SK-N-MC (cell line): ENCODE results near the gene RBM19.

ENCODE experiments used
- DNase-seq: peaks from one replicate; pipeline ENCODE4 v3.0.0-alpha.2; 2011; ENCODE audit warnings: low read depth, low spot score
- H3K27ac ChIP-seq: fragments of 200-600 bp; sonication (generic); 2 replicates; pipeline ENCODE4 v1.5.1; 2016; ENCODE audit warnings: mixed run types
- H3K36me3 ChIP-seq: fragments of 200-600 bp; sonication (generic); 2 replicates; pipeline ENCODE4 v1.6.1; 2017; ENCODE audit warnings: antibody characterized with exemption, low read length, mixed read lengths; ENCODE audit not compliant: insufficient read depth
- H3K4me3 ChIP-seq: fragments of 200-600 bp; sonication (generic); 2 replicates; pipeline ENCODE4 v1.5.1; 2016
- H3K9ac ChIP-seq: fragments of 200-600 bp; sonication (generic); 2 replicates; pipeline ENCODE4 v1.8.0; 2017; ENCODE audit warnings: mixed run types, mixed read lengths; ENCODE audit not compliant: insufficient read length
- H3K9me3 ChIP-seq: fragments of 200-600 bp; sonication (generic); 2 replicates; pipeline ENCODE4 v1.6.1; 2017; ENCODE audit warnings: low read depth, mild to moderate bottlenecking, antibody characterized with exemption, low read length, moderate library complexity, mixed read lengths
- EZH2 ChIP-seq: fragments of 200-600 bp; sonication (generic); IDR thresholded peaks from one replicate; pipeline ENCODE4 v1.6.1; 2017; ENCODE audit warnings: antibody characterized with exemption
- FOXP2 ChIP-seq: optimal IDR thresholded peaks from 2 replicates; pipeline ENCODE3; 2011; ENCODE audit warnings: mild to moderate bottlenecking, moderate library complexity; ENCODE audit not compliant: insufficient read depth; ENCODE audit errors: extremely low read length, control extremely low read depth
- POLR2AphosphoS5 ChIP-seq: IDR thresholded peaks from 2 replicates; pipeline ENCODE4 v1.6.1; 2012; ENCODE audit warnings: mild to moderate bottlenecking, low read depth, low read length, borderline replicate concordance

The RBM19 gene

GRCh38 chr12:113777751-113778150 is 188.4 kb downstream of the RBM19 start:
- no peaks in the 10 kb centered on the region for H3K36me3 ChIP-seq
- DNase-seq = no peak
- H3K9me3 ChIP-seq = no peaks in the 10 kb centered on the region
- no peak overlapping the region for H3K4me3 ChIP-seq
- TF ChIP-seq EZH2 (no peak), POLR2AphosphoS5 (no peak), FOXP2 (no peak)
- H3K9ac ChIP-seq = no peak overlapping the region
- no peak overlapping the region for H3K27ac ChIP-seq

- TF ChIP-seq POLR2AphosphoS5 (no peak), EZH2 (no peak), FOXP2 (no peak)
- H3K9me3 ChIP-seq = no peaks in the 10 kb centered on the region
- no peak for DNase-seq
- no peak overlapping the region for H3K4me3 ChIP-seq
- H3K9ac ChIP-seq = no peak overlapping the region
- no peak overlapping the region for H3K27ac ChIP-seq
- no peaks in the 10 kb centered on the region for H3K36me3 ChIP-seq
These were observed 189.6 kb downstream of the RBM19 start for GRCh38 chr12:113776536-113776935.

- Histone ChIP-seq H3K27ac (no peak overlapping the region), H3K4me3 (no peak overlapping the region), H3K9me3 (no peaks in the 10 kb centered on the region), H3K36me3 (no peaks in the 10 kb centered on the region), H3K9ac (no peak overlapping the region)
- TF ChIP-seq FOXP2 (no peak), POLR2AphosphoS5 (no peak), EZH2 (no peak)
- DNase-seq = no peak
These were observed 191.6 kb downstream of the RBM19 start for GRCh38 chr12:113774526-113774925.

GRCh38 chr12:113772505-113773030 is 193.6 kb downstream of the RBM19 start:
- Histone ChIP-seq H3K4me3 (no peak overlapping the region), H3K9me3 (no peaks in the 10 kb centered on the region), H3K9ac (no peak overlapping the region), H3K27ac (no peak overlapping the region), H3K36me3 (no peaks in the 10 kb centered on the region)
- DNase-seq = no peak
- TF ChIP-seq FOXP2 (no peak), EZH2 (no peak), POLR2AphosphoS5 (no peak)

- no peaks in the 10 kb centered on the region for H3K9me3 ChIP-seq
- no peaks in the 10 kb centered on the region for H3K36me3 ChIP-seq
- H3K9ac ChIP-seq = no peak overlapping the region
- no peak for DNase-seq
- H3K4me3 ChIP-seq = no peak overlapping the region
- H3K27ac ChIP-seq = no peak overlapping the region
- TF ChIP-seq POLR2AphosphoS5 (no peak), EZH2 (no peak), FOXP2 (no peak)
These were observed 195.7 kb downstream of the RBM19 start for GRCh38 chr12:113770389-113770865.

GRCh38 chr12:113769305-113769704 is 196.8 kb downstream of the RBM19 start:
- H3K36me3 ChIP-seq = no peaks in the 10 kb centered on the region
- DNase-seq = no peak
- TF ChIP-seq EZH2 (no peak), FOXP2 (no peak), POLR2AphosphoS5 (no peak)

GRCh38 chr12:113768850-113769249 is 197.3 kb downstream of the RBM19 start:
- TF ChIP-seq POLR2AphosphoS5 (no peak), EZH2 (no peak), FOXP2 (no peak)
- Histone ChIP-seq H3K4me3 (no peak overlapping the region), H3K9ac (no peak overlapping the region), H3K27ac (no peak overlapping the region), H3K36me3 (no peaks in the 10 kb centered on the region), H3K9me3 (no peaks in the 10 kb centered on the region)
- no peak for DNase-seq

More at GRCh38 chr12:113769305-113769704, 196.8 kb downstream of the RBM19 start:
- Histone ChIP-seq H3K27ac (no peak overlapping the region), H3K9me3 (no peaks in the 10 kb centered on the region), H3K9ac (no peak overlapping the region), H3K4me3 (no peak overlapping the region)

- no peak overlapping the region for H3K4me3 ChIP-seq
- TF ChIP-seq FOXP2 = no peak
- no peak for TF ChIP-seq POLR2AphosphoS5
- no peak for TF ChIP-seq EZH2
- no peak overlapping the region for H3K27ac ChIP-seq
- H3K9ac ChIP-seq = no peak overlapping the region
- no peaks in the 10 kb centered on the region for H3K36me3 ChIP-seq
- DNase-seq = no peak
- H3K9me3 ChIP-seq = no peaks in the 10 kb centered on the region
These were observed 198.9 kb downstream of the RBM19 start for GRCh38 chr12:113766879-113767878.
